CD4-positive, alpha-beta T cell treated with Interleukin-15 for 4 hours (primary cell): Measurements from ENCODE around the gene PRLH.
"Not testable (repeated sequence)": the region's sequence is repeated elsewhere in the genome, so short reads cannot be mapped to it uniquely, and the experiment has no call there.

Experiments used
- DNase-seq: peaks from one replicate; pipeline ENCODE4 v3.0.0-alpha.2; 2020; ENCODE audit warnings: low spot score

PRLH gene

GRCh38 chr2:237583385-237584295 is 17.3 kb downstream of the PRLH start:
- DNase-seq = no peak

- no peak for DNase-seq
These were observed 19.3 kb downstream of the PRLH start for GRCh38 chr2:237585590-237586221.

GRCh38 chr2:237588044-237588696 is 21.8 kb downstream of the PRLH start:
- DNase-seq = no peak

GRCh38 chr2:237590272-237591140 is 24.1 kb downstream of the PRLH start, which contains the start of gene RAB17:
RAB17 (minus strand) TSS chr2:237590734; CDS start chr2:237586154, 4,580 bp downstream.
- no peak for DNase-seq

- DNase-seq = no peak
These were observed 24.9 kb downstream of the PRLH start for GRCh38 chr2:237591141-237591881.

GRCh38 chr2:237592425-237592980 is 26.1 kb downstream of the PRLH start:
- no peak for DNase-seq

- DNase-seq = no peak
These were observed 26.7 kb downstream of the PRLH start for GRCh38 chr2:237593036-237593435.

GRCh38 chr2:237593596-237594320 is 27.4 kb downstream of the PRLH start:
- no peak for DNase-seq

- no peak for DNase-seq
These were observed 28.1 kb downstream of the PRLH start for GRCh38 chr2:237594514-237594871.

GRCh38 chr2:237595829-237596519 is 29.6 kb downstream of the PRLH start:
- DNase-seq = not testable (repeated sequence)

- DNase-seq = no peak
These were observed 30.3 kb downstream of the PRLH start for GRCh38 chr2:237596520-237597195.

- no peak for DNase-seq
These were observed 31.1 kb downstream of the PRLH start for GRCh38 chr2:237597196-237598145.

GRCh38 chr2:237598468-237599208 is 32.3 kb downstream of the PRLH start:
- no peak for DNase-seq

GRCh38 chr2:237599465-237600110 is 33.2 kb downstream of the PRLH start:
- DNase-seq = no peak

- DNase-seq = no peak
These were observed 34.0 kb downstream of the PRLH start for GRCh38 chr2:237600205-237600846.
